NOMO-1 treated with DMSO at 0.1 percent for 48 hours (cell line): ENCODE measurements around the gene DUS1L.

Experiments used
- DNase-seq: peaks from one replicate; lab custom pipeline; 2025; ENCODE audit not compliant: unreplicated experiment; lab: John Stamatoyannopoulos, UW

Gene DUS1L

DNA sequence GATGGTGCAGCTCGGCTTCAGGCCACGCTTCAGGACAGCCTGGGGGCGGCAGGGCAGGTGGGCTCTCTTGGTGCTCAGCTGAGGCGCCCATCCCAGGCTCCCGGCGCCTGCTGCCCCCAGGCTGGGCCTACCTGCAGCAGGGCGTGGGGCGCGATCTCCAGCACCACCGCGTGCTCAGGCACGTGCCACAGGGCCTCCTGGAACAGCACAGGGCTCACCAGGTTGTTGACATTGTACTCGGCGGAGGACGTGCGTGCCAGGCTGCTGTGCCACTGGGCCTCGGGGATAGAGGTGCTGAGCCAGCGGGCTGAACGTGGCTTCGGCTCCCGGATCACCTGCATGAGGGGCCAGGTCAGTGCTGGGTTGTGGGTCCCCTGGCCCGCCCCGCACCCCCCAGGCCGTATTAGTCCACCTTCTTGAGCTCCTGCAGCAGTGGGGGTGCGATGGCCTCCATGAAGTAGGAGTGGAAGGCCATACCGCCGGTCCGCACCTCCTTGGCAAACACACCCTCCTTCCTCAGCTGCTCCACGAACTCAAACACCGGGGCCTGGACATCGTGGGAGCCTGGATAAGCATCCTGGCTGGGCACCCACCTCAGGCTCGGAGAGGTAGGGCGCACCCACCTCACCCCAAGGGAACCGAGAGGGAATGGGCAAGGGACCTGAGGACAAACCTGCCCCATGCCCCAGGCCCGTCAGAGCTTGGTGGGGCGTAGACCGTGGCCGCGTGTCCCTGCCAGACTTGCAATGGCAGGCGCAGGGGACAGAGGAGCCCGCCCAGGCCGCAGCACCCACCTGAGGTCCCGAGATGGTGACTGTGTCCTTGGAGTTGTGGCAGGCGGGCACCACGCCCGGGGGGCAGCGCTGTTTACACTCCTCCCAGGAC, 23.5 kb upstream of the DUS1L start:
- no peak for DNase-seq

DNA sequence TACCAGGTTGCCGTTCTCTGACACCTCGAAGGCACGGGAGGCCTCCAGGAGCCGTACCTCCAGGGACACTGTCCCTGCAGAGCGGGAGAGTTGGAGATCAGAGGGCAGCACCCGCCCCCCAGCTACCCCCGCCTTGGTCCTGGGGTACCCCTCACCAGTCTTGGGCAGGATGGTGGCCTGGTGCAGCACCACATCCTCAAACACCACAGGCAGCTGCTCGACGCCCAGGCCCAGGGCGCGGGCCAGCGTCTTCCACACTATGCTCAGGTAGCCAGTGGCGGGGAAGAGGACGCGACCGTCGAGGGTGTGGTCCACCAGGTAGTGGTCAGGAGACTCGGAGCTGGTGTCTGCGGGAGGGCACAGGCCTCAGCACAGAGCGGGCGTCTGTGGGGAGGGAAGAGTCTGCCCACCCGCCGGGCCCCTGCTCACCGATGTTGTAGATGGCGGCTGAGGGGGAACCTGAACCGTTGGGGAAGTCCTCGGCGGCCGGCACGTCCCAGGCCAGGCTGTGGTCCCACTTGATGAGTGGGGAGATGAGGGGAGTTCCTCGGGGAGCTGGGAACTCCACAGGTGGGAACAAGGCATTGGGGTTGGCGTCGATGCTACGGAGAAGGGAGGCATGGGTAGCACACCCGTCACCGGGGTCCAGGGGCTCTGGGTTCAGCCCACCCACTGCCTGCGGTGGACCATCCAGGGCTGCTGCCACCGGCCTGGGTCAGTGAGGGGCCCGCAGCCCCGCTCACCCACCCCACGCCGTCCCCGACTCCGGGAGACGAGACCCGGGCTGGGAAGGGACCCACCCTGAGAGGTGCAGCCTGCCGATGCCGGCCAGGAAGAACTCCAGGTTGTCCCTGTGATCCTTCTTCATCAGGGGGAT, 22.6 kb upstream of the DUS1L start:
- no peak for DNase-seq

DNA sequence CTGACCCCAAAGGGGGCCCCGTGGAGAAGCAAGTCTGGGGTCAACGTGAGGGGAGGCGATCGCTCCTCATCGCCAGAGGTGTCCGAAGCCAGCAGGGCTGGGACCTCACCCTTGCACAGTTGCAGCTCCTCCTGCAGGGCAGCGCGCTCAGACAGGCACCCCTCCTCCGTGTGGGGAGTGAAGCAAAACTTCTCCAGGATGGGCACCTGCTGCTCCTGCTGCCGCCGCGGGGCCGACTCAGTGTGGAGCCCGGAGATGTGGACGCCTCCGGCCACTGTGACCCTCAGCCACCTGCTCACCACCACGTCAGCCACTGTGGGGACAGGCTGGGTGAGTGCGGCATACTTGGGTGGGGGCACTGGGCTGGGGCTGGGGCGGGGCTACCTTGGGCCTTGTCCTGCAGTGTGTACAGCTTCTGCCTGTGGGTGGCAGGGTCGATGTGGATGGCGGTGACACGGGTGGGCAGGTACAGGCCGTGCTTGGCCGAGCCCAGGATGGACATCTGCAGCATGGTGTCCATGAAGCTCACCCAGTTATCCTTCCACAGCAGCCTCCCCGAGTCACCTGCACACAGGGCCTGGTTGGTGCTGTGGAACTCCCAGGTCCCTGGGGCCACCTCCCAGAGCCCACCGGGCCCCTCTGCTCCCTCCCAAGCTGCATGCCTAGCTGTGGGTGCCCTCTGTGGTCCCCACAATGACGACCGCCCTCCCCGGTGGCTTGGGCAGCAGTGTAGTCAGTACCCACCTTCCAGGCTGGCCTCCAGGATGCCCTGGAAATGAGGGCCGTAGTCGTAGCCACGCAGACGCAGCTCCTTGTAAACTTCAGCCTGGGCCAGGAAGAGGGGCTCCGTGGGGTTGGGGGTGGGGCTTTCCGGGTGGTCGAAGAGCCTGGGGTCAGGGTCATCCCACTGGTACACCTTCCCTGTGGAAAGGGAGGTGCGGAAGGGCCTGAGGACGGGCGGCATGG, 21.6 kb upstream of the DUS1L start:
- DNase-seq: no peak

DNA sequence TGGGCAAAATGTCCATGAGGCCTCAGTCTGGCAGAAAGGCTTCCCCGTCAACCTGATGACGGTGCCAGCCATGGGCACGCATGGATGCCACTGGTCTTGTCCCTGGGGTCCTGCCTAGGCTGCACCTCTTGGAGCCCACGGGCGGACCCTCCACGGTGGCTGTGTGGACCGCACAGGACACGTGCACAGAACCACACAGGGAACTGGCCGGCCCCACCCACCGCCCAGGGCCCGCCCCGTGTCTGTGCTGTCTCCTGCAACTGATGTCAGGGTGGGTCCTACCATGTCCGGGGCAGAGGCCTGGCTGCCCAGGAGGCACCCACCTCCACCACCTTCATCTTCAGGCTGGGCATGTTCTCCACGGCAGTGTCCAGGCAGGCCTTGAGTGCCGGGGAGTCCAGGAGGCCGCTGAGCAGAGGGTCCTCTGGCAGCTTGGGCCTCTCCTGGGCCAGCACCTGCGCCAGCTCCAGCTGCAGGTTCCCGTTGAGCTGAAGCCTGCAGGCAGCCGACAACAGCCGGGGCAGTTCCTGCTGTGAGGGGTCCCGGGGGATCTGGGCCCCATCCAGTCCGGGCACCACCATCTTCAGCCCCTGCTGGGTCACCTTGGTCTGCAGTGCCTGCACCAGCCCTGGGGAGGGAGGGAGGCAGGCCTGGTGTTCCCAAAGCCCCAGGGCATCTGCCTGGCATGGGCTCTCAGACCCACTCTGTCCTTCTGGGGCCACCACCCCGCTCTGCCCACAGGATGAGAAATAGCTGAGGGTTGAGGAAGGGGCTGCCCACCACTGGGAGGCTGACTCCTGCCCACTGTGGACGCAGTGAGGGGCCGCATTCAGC, 20.5 kb upstream of the DUS1L start:
- no peak for DNase-seq

GRCh38 chr17:82085031-82085861, 19.6 kb upstream of the DUS1L start:
- DNase-seq: no peak

GRCh38 chr17:82084373-82085030, 18.9 kb upstream of the DUS1L start:
- DNase-seq: no peak

- no peak for DNase-seq
Measured at GRCh38 chr17:82083533-82084359, 18.1 kb upstream of the DUS1L start.

DNA sequence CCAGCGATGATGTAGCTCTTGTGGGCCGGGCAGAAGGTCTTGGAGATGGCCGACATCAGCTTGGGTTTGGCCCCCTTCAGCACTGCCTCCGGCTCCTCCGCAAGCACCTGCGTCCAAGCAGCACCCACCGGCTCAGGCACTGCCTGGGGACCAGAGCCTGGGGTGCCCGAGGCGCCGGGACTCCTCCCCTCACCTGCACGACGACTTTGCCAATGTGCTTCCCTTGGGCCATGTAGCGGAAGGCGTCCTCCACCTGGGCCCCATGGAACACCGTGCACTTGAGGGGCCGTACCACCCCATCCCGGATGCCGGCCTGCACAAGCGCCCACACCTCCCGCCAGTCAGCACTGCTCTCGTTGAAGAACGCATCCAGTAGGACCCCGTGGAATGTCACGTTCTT, 17.4 kb upstream of the DUS1L start:
- DNase-seq: no peak

DNA sequence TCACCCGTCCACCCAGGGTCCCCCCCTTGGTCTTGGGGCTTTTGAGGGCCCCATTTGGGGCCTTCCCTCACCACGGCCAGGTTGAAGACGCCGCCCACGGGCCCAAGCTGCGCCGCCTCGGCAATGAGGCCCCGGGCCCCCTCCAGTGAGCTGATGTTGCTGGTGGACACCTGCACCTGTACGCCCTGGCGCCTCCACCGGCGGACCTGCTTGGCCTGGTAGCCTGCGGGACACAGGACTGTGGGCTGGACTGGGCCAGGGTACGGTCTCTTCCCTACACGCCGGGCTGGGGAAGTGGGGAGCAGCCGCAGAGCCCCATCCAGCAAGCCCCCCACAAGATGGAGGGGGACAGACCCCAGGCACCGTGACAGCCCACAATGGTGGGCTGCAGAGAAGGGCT, 16.9 kb upstream of the DUS1L start:
- no peak for DNase-seq

GRCh38 chr17:82081966-82082365, 16.4 kb upstream of the DUS1L start:
- no peak for DNase-seq

DNA sequence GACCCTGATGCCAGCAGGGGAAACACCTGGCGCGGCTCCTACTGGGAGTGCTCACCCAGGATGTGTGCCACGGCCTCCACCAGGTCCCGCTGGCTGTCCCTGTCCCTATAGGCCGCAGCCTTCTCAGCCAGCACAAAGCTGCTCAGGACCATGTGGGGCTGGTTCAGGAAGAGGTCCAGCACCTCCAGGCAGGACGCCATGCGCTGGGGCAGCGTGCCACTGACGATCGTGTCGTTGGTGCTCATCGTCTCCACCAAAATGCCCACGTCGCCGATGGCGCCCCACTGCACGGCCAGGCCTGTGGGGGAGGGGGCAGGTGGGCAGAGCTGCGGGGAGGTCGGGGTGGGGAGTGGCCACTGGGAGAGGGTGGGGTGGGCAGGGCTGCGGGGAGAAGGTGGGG, 15.9 kb upstream of the DUS1L start:
- DNase-seq: no peak

DNA sequence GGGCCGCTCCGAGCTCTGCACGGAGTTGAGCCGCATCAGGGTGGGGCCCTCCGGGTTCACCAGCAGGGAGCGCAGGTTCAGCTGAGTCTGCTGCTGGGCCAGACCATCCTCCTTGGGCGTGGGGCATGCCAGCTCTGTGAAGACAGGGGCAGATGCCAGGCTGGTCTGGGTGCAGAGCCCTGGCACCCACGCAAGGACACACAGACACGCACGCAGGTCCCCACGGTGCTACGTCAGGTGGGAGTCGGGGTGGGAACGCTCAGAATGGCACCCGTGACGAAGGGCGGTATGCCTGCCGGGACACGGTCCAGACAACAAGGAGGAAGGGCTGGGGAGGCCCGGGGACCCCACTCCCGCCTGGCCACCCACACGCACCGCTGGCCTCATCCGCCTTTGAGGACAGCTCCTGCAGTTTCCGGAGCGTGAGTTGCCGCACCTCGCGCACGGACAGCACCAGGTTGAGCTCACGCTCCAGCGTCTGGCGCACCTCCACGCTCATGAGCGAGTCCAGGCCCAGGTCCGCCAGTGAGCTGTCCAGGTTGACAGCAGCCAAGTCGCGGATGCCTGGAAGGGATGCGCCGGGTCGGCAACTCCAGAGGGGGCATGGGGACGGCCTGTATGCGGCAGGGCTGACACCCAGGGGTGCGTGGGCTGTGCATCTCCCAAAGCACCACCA, 15.3 kb upstream of the DUS1L start:
- no peak for DNase-seq

DNA sequence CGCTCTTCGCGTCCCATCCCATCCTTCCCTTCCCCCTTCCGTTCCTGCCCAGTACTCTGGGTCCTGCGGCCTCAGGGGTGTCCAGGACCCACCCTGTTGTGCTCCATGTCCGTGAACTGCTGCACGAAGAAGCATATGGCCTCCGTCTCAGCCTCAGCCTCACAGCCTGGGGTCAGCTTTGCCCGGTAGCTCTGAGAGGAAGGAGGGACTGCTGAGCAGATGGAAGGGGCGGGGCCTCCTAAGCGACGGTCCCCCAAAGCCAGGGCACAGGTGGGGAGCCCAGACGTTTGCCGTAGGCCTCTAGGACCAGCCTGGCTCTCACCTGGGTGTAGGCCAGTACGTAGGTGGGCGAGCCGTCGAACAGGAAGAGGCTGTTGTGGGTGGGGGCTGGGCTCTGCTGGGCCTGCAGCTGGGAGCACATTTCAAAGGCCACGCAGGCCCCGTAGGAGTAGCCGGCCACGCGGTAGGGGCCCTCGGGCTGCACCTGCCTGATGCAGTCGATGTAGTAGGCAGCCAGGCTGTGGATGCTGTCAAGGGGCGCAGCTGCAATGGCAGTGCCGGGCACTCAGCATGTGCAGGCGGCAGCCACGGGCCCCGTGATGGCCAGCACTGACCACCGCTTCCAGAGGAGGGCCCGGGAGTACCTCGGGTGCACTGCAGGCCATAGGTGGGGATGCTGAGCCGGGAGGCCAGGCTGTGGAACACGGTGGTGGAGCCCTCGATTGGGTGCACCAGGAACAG, 14.6 kb upstream of the DUS1L start:
- no peak for DNase-seq

GRCh38 chr17:82079001-82079677, 13.5 kb upstream of the DUS1L start:
- no peak for DNase-seq

- DNase-seq: no peak
Measured at GRCh38 chr17:82078433-82078832, 12.8 kb upstream of the DUS1L start.
